Measurements from ENCODE around the gene UQCR11.

- TF ChIP-seq CTCF (IDR thresholded peaks at IDR 0.05; ENCODE audit: poor library complexity) = no peak
- TF ChIP-seq EZH2phosphoT487 (IDR thresholded peaks at IDR 0.05; ENCODE audit: low read depth, severe bottlenecking, unreplicated experiment) = no peak
- no peak for TF ChIP-seq EZH2 (IDR thresholded peaks at IDR 0.05; ENCODE audit: borderline replicate concordance)
Measured at GRCh38 chr19:1567848-1568227, 37.4 kb downstream of the UQCR11 start.

Measured in hepatocyte (in vitro differentiated cells).